Left ventricle myocardium superior (tissue), 1 donor: ENCODE results near the gene VPS39. TPM values are rescaled to one million over a fixed set of nuclear protein-coding genes. Genes with fewer than 3 reads are reported as not detected.

ENCODE experiments used
- ATAC-seq: fragments of 200-7000 bp; cut with Tn5 transposase; one replicate; pipeline ENCODE4 v1.9.1; 2020; ENCODE audit warnings: mild to moderate bottlenecking, moderate library complexity
- DNase-seq: peaks from one replicate; pipeline ENCODE4 v3.0.0-alpha.2; 2020
- intact Hi-C: fragments of 100-400 bp; cut with micrococcal nuclease; formaldehyde crosslinking; loops from one replicate; pipeline ENCODE4 v1.11.0; 2022
- microRNA-seq: library from miRNA; unstranded; fragments of <30 nt; microRNA quantifications from one replicate; pipeline ENCODE4 v1.2.0, GENCODE V29; 2020; ENCODE audit warnings: borderline number of aligned reads
- total RNA-seq: library from RNA; stranded (reverse); fragmentation: NEBNext Ultra II Directional; extraction: Animal tissue kit (Norgen Biotek cat#: 25700); gene quantifications from one replicate; pipeline ENCODE4 v1.2.1, GENCODE V29; 2021
- donor health status: DM: no; HTN: yes; CAD: no; lungs with severe emphysema.

VPS39 gene
- total RNA-seq, 1 donor from 2014 or later, result 45.3 TPM

- no peak for ATAC-seq
- DNase-seq, result no peak
- intact Hi-C loops, result no loop called here
Observed at GRCh38 chr15:42110367-42110766, 97.7 kb downstream of the VPS39 start.

DNA sequence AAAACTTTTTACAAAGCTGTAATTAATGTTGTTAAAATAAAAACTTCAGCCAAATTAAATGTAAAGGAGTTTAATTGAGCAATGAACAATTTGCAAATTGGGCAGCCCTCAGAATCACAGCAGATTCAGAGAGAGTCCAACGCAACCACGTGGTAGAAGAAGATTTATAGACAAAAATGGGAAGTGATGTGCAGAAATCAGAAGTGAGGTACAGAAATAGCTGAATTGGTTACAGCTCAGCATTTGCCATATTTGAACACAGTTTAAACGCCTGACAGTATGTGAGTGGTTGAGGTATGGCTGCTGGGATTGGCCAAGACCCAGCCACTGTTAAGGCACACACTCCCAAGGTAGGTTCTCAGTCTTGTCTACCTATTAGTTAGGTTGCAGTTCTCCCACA is 99.3 kb downstream of the VPS39 start:
- intact Hi-C loops, result no loop called here
- ATAC-seq (no peak), DNase-seq (no peak)

Small RNA genes within 50 kb of the gene (microRNA-seq; reads per million reads assigned to microRNA genes)
- 19.6 reads per million, percentile 17 among the genes with 10 or more reads in this experiment for gene MIR627

Other genes with a start within 250 kb of the VPS39 start
- 53.5 TPM for gene EHD4, start 235.7 kb downstream of the VPS39 start, total RNA-seq
- gene PLA2G4E, start 187.3 kb downstream of the VPS39 start, total RNA-seq, result not detected
- not detected for gene PLA2G4D, start 113.7 kb downstream of the VPS39 start, total RNA-seq
- gene PLA2G4F, start 51.7 kb downstream of the VPS39 start, total RNA-seq, result 5.2 TPM
- 16.4 TPM for gene GANC, start 64.9 kb upstream of the VPS39 start, total RNA-seq
- gene TMEM87A, start 65.1 kb upstream of the VPS39 start, total RNA-seq, result 16.4 TPM
- gene CAPN3, start 151.2 kb upstream of the VPS39 start, total RNA-seq, result 3.8 TPM